Spleen (tissue), 7 donors: ENCODE measurements around the gene NTN4.

Experiments used
- POLR2A ChIP-seq, 3 donors: fragments of 450-650 bp; IDR thresholded peaks; one replicate each; pipeline ENCODE4 v1.5.1; 2017; ENCODE audit warnings: antibody characterized with exemption in 3 of 3, mild to moderate bottlenecking in 1 of 3
- POLR2AphosphoS5 ChIP-seq, 3 donors: sonication (generic); formaldehyde crosslinking; IDR thresholded peaks; one replicate each; pipeline ENCODE4 v1.5.1; 2017; ENCODE audit warnings: antibody characterized with exemption in 3 of 3
- TF ChIP-seq, protein P1 (sequence below), 11 experiments: fragments of 200-600 bp in 7 of 11; fragments of 450-650 bp in 4 of 11; sonication (generic) in 4 of 11; IDR thresholded peaks in 8 of 11; conservative IDR thresholded peaks in 3 of 11; 1 replicate in 7 of 11; 2 replicates in 4 of 11; pipeline versions ENCODE4 v1.4.0 to v1.8.0; 2016 to 2021; ENCODE audit warnings: antibody characterized with exemption in 11 of 11, inconsistent platforms in 4 of 11, mild to moderate bottlenecking in 1 of 11
- donor health status: DM: no; HTN: no; CAD: no; lungs with moderate emphysema.
- donor health status: DM: no; HTN: no; CAD: no.
- donor health status: DM: no; HTN: no; CAD: no.

DNA sequence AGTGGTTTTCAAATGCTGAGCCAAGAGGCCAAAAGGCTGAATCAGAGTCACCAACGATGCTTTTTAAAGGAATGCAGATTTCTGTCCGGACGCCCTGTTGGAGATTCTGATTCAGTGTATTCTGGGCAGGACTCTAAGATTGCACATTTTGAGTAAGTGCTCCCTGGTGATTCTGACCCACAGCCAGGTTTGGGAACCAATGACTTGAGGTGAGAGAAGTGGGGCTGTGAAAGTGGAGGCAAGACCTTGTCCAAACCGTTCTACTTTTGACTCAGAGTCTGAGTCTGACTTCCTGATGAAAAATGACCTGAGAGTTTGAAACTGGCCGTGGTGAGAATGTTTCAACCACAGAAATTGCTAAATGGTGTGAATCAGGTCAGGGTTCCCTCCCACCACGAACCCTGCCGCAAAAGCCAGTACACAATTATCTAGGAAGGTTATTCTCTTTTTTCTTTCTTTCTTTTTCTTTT lies 90.2 kb downstream of the NTN4 start:
- no peak for TF ChIP-seq POLR2A (IDR thresholded peaks at IDR 0.05)
- TF ChIP-seq, protein P1, sequence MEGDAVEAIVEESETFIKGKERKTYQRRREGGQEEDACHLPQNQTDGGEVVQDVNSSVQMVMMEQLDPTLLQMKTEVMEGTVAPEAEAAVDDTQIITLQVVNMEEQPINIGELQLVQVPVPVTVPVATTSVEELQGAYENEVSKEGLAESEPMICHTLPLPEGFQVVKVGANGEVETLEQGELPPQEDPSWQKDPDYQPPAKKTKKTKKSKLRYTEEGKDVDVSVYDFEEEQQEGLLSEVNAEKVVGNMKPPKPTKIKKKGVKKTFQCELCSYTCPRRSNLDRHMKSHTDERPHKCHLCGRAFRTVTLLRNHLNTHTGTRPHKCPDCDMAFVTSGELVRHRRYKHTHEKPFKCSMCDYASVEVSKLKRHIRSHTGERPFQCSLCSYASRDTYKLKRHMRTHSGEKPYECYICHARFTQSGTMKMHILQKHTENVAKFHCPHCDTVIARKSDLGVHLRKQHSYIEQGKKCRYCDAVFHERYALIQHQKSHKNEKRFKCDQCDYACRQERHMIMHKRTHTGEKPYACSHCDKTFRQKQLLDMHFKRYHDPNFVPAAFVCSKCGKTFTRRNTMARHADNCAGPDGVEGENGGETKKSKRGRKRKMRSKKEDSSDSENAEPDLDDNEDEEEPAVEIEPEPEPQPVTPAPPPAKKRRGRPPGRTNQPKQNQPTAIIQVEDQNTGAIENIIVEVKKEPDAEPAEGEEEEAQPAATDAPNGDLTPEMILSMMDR (IDR thresholded peaks at IDR 0.05 in 8 of 11, conservative IDR thresholded peaks at IDR 0.05 in 3 of 11) = no peak
- no peak for TF ChIP-seq POLR2AphosphoS5 (IDR thresholded peaks at IDR 0.05)
